ENCODE measurements around the gene ABCA2.

The ABCA2 gene

GRCh38 chr9:137052998-137053943, 25.2 kb upstream of the ABCA2 start:
- no peak overlapping the region for H3K4me3 ChIP-seq (ENCODE audit: low read length)
- DNase-seq (ENCODE audit: low read depth), result no peak
- no peak for TF ChIP-seq CTCF (conservative IDR thresholded peaks at IDR 0.05; ENCODE audit: low read depth, low read length)

DNA sequence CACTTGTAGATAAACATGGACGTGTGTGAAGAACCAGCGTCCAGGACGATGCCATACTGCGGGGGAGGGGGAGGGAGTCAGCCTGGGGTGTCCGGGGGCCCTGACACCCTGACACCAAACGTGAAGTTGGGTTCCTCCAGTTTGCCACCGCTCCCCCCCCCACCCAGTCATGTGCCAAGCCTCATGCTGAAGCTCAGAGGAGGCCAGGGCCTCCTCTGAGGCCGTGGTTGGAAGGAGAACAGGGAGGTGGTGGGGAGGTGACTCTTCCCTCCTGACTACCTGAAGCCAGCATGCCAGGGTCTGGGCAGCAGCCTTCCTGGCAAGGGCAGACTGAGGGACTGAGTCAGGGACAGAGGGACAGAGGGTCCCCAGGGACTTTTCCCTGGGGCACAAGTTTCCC, 24.3 kb upstream of the ABCA2 start:
- TF ChIP-seq CTCF (conservative IDR thresholded peaks at IDR 0.05; ENCODE audit: low read depth, low read length), result no peak
- H3K4me3 ChIP-seq (ENCODE audit: low read length), result no peak overlapping the region
- no peak for DNase-seq (ENCODE audit: low read depth)

GRCh38 chr9:137051145-137051724, 23.2 kb upstream of the ABCA2 start:
- no peak for DNase-seq (ENCODE audit: low read depth)
- no peak overlapping the region for H3K4me3 ChIP-seq (ENCODE audit: low read length)
- TF ChIP-seq CTCF (conservative IDR thresholded peaks at IDR 0.05; ENCODE audit: low read depth, low read length), result no peak

DNA sequence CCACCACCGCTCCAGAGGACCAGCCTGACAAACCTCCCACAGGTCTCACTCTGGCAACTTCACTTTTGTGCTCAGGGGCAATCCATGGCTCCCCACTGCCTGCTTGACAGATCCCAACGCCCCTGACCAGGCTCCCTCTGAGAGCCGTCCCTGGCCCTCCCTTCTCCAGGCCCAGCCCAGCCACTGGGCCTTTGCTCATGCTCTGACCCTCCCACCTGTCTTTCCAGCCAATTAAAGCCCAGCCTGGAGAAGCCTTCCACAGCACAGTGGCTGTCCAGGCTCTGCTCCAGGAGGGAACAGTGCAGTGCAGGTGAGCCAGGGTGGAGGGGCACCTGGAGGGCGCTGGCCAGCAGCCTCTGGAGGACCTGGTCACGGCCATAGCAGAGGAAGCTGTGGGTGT, 22.5 kb upstream of the ABCA2 start:
- DNase-seq (ENCODE audit: low read depth), result no peak
- H3K4me3 ChIP-seq (ENCODE audit: low read length), result no peak overlapping the region
- TF ChIP-seq CTCF (conservative IDR thresholded peaks at IDR 0.05; ENCODE audit: low read depth, low read length), result no peak

DNA sequence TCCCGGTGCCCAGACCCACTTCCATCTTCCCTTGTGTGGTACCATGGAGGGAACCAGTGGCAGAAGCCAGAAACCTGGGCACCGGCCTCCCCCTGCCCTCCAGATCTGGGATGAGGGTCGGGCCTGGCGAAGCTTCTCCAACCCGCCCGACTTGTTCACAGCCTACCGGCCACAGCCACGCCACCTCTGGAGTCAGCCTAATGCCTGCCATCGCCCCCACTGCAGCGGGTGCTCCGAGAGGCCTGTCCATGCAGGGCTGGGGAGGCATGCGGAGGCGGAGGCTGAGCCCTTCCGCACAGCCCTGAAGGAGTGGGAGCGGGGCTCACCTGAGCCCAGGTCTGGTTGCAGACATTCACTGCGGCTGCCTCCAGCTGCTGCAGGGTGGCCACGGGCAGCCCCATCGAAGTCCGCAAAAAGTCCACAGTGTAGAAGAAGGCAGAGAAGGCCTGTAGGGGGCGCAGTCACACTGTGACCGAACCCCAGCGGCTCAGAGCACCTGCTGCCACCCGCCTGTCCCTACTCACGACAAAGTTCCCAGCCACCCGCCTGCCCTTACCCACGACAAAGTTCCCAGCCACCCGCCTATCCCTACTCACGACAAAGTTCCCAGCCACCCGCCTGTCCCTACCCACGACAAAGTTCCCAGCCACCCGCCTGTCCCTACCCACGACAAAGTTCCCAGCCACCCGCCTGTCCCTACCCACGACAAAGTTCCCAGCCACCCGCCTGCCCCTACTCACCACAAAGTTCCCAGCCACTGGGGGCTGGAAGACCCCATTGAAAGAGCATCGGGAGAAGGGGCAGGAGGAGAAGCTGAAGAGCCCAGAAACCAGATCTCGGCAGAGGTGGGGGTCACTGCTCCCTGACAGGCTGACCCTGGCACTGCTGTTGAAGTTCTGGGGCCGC, 21.8 kb upstream of the ABCA2 start:
- peak; percentile 66 for TF ChIP-seq CTCF (conservative IDR thresholded peaks at IDR 0.05; ENCODE audit: low read depth, low read length)
- no peak overlapping the region for H3K4me3 ChIP-seq (ENCODE audit: low read length)
- DNase-seq (ENCODE audit: low read depth), result no peak

DNA sequence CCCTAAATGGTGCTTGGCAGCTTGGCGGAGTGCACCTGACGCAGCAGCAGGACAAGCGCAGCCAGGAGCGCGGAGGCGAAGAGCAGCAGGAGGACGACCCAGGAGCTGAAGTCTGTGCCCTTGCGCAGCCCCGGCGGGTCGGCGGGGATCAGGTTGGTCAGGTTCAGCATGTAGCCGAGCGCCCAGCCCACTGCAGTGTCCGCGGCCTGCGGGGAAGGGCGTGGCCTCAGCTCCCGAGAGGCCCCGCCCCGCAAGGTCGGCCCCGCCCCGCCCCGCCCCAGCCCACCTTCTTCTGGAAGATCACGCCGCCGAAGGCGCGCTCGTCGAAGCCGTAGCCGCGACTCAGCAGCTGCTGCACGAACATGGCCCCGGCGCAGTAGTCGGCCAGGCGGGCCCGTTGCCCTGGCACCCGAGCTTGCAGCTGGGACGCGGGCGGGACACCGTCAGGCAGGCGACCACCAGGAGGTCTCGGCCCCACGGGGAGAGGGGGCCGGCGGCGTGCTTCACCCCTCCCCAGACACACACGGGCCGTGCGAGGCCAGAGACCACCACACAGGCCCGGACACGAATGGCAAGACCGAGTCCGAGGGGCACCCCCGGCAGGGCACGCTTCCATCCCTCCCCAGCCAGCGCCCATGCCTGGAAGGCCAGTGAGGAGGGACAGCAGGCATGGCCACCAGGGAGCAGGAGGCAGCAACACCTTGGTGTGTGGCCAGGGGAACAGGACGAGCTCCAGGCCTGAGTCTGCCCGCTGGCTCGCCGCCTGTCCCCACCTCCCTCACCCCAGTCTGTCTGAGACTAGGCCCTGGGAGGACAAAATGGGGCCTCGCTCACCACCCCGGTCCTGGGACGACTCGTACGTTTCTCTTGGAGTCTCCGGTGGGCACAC, 20.9 kb upstream of the ABCA2 start:
- no peak for DNase-seq (ENCODE audit: low read depth)
- TF ChIP-seq CTCF (conservative IDR thresholded peaks at IDR 0.05; ENCODE audit: low read depth, low read length), result no peak
- no peak overlapping the region for H3K4me3 ChIP-seq (ENCODE audit: low read length)
